Activated CD8-positive, alpha-beta T cell treated with anti-CD3 and anti-CD28 coated beads for 36 hours (primary cell): ENCODE data around the gene P2RY2. TPM values are rescaled to one million over a fixed set of nuclear protein-coding genes. Genes with fewer than 3 reads are reported as not detected.
"Not testable (repeated sequence)": the region's sequence is repeated elsewhere in the genome, so short reads cannot be mapped to it uniquely, and the experiment has no call there.

ENCODE experiments used
- ATAC-seq: fragments of 200-7000 bp; cut with Tn5 transposase; one replicate; pipeline ENCODE4 v1.10.0; 2021; ENCODE audit warnings: mild to moderate bottlenecking, moderate library complexity
- CTCF ChIA-PET: fragments of 350-600 bp; sonication (Branson Sonifier 250); formaldehyde crosslinking; loops from one replicate; lab custom pipeline; 2021; ENCODE audit warnings: antibody characterized with exemption; lab: Charles Lee
- POLR2A ChIA-PET: fragments of 350-600 bp; sonication (Branson Sonifier 250); formaldehyde crosslinking; loops from one replicate; lab custom pipeline; 2021; ENCODE audit warnings: antibody characterized with exemption; lab: Charles Lee
- DNase-seq: peaks from one replicate; pipeline ENCODE4 v3.0.0-alpha.2; 2020
- H3K27ac Mint-ChIP-seq: one replicate; pipeline ENCODE4 v1.8.0; 2021; ENCODE audit warnings: mild to moderate bottlenecking, mixed read lengths
- H3K27me3 Mint-ChIP-seq: one replicate; pipeline ENCODE4 v1.8.0; 2021; ENCODE audit warnings: mixed read lengths
- H3K36me3 Mint-ChIP-seq: one replicate; pipeline ENCODE4 v1.8.0; 2021; ENCODE audit warnings: low read depth, mixed read lengths
- H3K4me1 Mint-ChIP-seq: one replicate; pipeline ENCODE4 v1.8.0; 2021; ENCODE audit warnings: low read depth, mixed read lengths
- H3K4me3 Mint-ChIP-seq: one replicate; pipeline ENCODE4 v1.8.0; 2021; ENCODE audit warnings: mild to moderate bottlenecking, moderate library complexity, mixed read lengths
- H3K9me3 Mint-ChIP-seq: one replicate; pipeline ENCODE4 v1.8.0; 2021; ENCODE audit warnings: mixed read lengths
- CTCF ChIP-seq: fragments of 200-600 bp; IDR thresholded peaks from one replicate; pipeline ENCODE4 v1.8.0; 2022; ENCODE audit warnings: antibody characterized with exemption, mild to moderate bottlenecking
- intact Hi-C: fragments of 100-400 bp; cut with micrococcal nuclease; formaldehyde crosslinking; loops from one replicate; pipeline ENCODE4 v1.10.0; 2022
- total RNA-seq, 2 experiments: library from RNA; stranded (reverse); gene quantifications; one replicate each; pipeline ENCODE4 v1.2.3, GENCODE V29; 2021

The P2RY2 gene
- total RNA-seq, 2 experiments from 2014 or later = not detected

DNA sequence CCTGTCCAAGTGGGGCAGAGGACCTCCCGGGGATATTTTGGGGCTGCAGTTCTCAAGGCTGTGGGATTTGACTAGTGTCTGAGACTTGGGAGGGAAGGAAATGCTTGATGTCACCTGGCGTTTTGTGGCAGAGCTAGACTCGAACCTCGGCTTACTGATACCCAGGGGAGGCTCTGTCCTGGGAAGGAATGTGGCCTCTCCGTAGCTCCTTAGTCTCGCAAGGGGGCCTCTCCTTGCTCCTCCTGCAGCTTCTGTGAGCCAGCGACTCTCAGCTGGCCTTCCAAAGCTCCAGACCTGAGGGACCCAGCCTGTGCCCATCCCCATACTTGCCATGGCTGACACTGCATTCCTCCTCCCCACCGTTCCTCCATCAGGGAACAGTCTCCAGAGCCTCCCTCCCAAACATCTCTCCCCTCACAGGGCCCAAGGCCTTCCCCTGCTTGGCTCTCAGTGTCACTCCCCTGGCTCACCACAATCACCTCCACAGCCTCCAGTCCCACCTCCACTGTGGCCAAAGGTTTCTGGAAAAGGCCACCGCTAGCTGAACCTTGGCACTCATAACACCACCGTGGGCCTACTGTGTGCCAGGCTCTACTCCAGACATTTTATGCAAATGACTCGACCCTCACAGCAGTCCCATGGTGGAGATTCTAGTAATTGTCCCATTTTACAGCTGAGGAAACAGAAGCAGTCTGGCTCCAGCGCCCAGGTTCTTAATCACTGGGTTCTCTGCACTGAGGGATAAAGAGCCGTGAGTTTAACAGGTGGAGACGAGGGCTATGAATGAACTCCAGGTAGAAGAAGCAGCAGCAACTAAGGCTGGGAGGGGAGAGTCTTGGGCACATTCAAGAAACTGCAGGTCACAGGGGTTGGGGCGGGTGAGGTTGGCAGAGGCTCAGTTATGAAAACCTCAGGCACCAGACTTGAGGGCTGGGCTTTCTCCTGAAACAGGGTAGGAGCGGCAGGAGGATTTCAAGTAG lies 12.1 kb downstream of the P2RY2 start:
- Mint-ChIP-seq H3K27me3 (no peaks in the 10 kb centered on the region), H3K36me3 (no peaks in the 10 kb centered on the region), H3K27ac (no peak overlapping the region), H3K9me3 (no peaks in the 10 kb centered on the region), H3K4me3 (no peak overlapping the region), H3K4me1 (no peaks in the 10 kb centered on the region)
- ChIA-PET POLR2A (interaction anchor here (0.6 kb wide), 1 partner anchor 472 kb away, joined by 3 read pairs; no protein-coding TSS in a partner anchor), CTCF (interaction anchor here (1.3 kb wide), 1 partner anchor 72 kb away, joined by 3 read pairs; no protein-coding TSS in a partner anchor)
- DNase-seq (no peak), ATAC-seq (no peak)
- TF ChIP-seq CTCF = no peak
- intact Hi-C loops = no loop called here

GRCh38 chr11:73230931-73231330 lies 12.8 kb downstream of the P2RY2 start:
- H3K9me3 Mint-ChIP-seq = no peaks in the 10 kb centered on the region
- H3K36me3 Mint-ChIP-seq = no peaks in the 10 kb centered on the region
- H3K27me3 Mint-ChIP-seq = no peaks in the 10 kb centered on the region
- ATAC-seq = no peak
- no peak for DNase-seq
- intact Hi-C loops = no loop called here
- POLR2A ChIA-PET = interaction anchor here (0.7 kb wide), 1 partner anchor 52 kb away, joined by 4 read pairs; no protein-coding TSS in a partner anchor
- TF ChIP-seq CTCF = no peak
- H3K4me3 Mint-ChIP-seq = no peak overlapping the region
- CTCF ChIA-PET = no interaction called here
- H3K4me1 Mint-ChIP-seq = no peaks in the 10 kb centered on the region
- H3K27ac Mint-ChIP-seq = no peak overlapping the region

GRCh38 chr11:73232487-73232886 lies 14.4 kb downstream of the P2RY2 start:
- ChIA-PET CTCF (interaction anchor here (1.2 to 2.0 kb wide), 3 partner anchors 12 to 548 kb away, joined by 3 to 7 read pairs (median 5); no protein-coding TSS in a partner anchor), POLR2A (interaction anchor here (1.3 kb wide), 1 partner anchor 10 kb away, joined by 3 read pairs; no protein-coding TSS in a partner anchor)
- intact Hi-C loops, ATAC-seq, H3K27me3 Mint-ChIP-seq, H3K27ac Mint-ChIP-seq, H3K4me1 Mint-ChIP-seq, H3K9me3 Mint-ChIP-seq, DNase-seq, H3K36me3 Mint-ChIP-seq, H3K4me3 Mint-ChIP-seq: not testable (repeated sequence)

GRCh38 chr11:73233211-73233610 lies 15.1 kb downstream of the P2RY2 start:
- intact Hi-C loops = no loop called here
- ChIA-PET POLR2A (interaction anchor here (1.3 kb wide), 1 partner anchor 11 kb away, joined by 3 read pairs; no protein-coding TSS in a partner anchor), CTCF (interaction anchor here (1.2 to 2.0 kb wide), 3 partner anchors 11 to 549 kb away, joined by 3 to 7 read pairs (median 5); no protein-coding TSS in a partner anchor)
- Mint-ChIP-seq H3K36me3 (no peaks in the 10 kb centered on the region), H3K4me1 (no peaks in the 10 kb centered on the region), H3K27me3 (no peaks in the 10 kb centered on the region), H3K9me3 (no peaks in the 10 kb centered on the region), H3K27ac (no peak overlapping the region), H3K4me3 (no peak overlapping the region)
- TF ChIP-seq CTCF = no peak
- DNase-seq (no peak), ATAC-seq (no peak)

GRCh38 chr11:73233692-73234470 lies 15.8 kb downstream of the P2RY2 start:
- ChIA-PET POLR2A (no interaction called here), CTCF (interaction anchor here (1.4 to 2.0 kb wide), 2 partner anchors 11 to 49 kb away, joined by 5 to 7 read pairs; no protein-coding TSS in a partner anchor)
- no peaks in the 10 kb centered on the region for H3K36me3 Mint-ChIP-seq
- no peak overlapping the region for H3K27ac Mint-ChIP-seq
- no peaks in the 10 kb centered on the region for H3K27me3 Mint-ChIP-seq
- TF ChIP-seq CTCF = no peak
- ATAC-seq = no peak
- H3K4me3 Mint-ChIP-seq = no peak overlapping the region
- H3K9me3 Mint-ChIP-seq = no peaks in the 10 kb centered on the region
- DNase-seq = no peak
- no peaks in the 10 kb centered on the region for H3K4me1 Mint-ChIP-seq
- intact Hi-C loops = no loop called here
